ENCODE results near the gene PDLIM7. TPM values are rescaled to one million over a fixed set of nuclear protein-coding genes. Genes with fewer than 3 reads are reported as not detected.

The PDLIM7 gene
- total and polyA plus RNA-seq, 4 donors = 49.2 to 124 (median 83.5) TPM

- Histone ChIP-seq H3K27me3 (ENCODE audit: control insufficient read depth in 3 of 3, insufficient read depth in 3 of 3, low read length in 2 of 3) (no peaks in the 10 kb centered on the region), H3K4me1 (ENCODE audit: control insufficient read depth in 5 of 5, insufficient read depth in 5 of 5, low read length in 5 of 5) (peaks cover 0 to 17% (median 4%) of the 10 kb centered on the region in 5 donors), H3K9me3 (ENCODE audit: control insufficient read depth in 4 of 4, insufficient read depth in 3 of 4, low read length in 3 of 4) (no peaks in the 10 kb centered on the region), H3K4me3 (no peak overlapping the region), H3K9ac (ENCODE audit: insufficient read depth in 1 of 2, low read length in 2 of 2) (no peak overlapping the region), H3K36me3 (ENCODE audit: control insufficient read depth in 4 of 4, insufficient read depth in 4 of 4, low read length in 4 of 4) (peaks cover 0 to 7% (median 0%) of the 10 kb centered on the region in 4 donors), H3K27ac (ENCODE audit: low read depth in 1 of 2, low read length in 1 of 2) (no peak overlapping the region)
- no peak for TF ChIP-seq CTCF (IDR thresholded peaks at IDR 0.05; ENCODE audit: control extremely low read depth, extremely low read depth)
- ATAC-seq (ENCODE audit: insufficient read depth, low FRiP score) (no peak), DNase-seq (no peak)
- 80 to 82% methylated on average over 16 of the region's 16 CpGs for WGBS, 2 donors
These were observed 5.5 kb upstream of the PDLIM7 start for GRCh38 chr5:177502886-177503285.

GRCh38 chr5:177501874-177502678, 4.7 kb upstream of the PDLIM7 start:
- no peak for ATAC-seq (ENCODE audit: insufficient read depth, low FRiP score)
- WGBS, 2 donors = 61 to 68% methylated on average over 9 of the region's 9 CpGs
- no peak overlapping the region for H3K4me3 ChIP-seq
- H3K9ac ChIP-seq (ENCODE audit: insufficient read depth in 1 of 2, low read length in 2 of 2) = no peak overlapping the region
- no peak for TF ChIP-seq CTCF (IDR thresholded peaks at IDR 0.05; ENCODE audit: control extremely low read depth, extremely low read depth)
- no peak for DNase-seq
- peaks cover 0 to 19% (median 4%) of the 10 kb centered on the region in 5 donors for H3K4me1 ChIP-seq (ENCODE audit: control insufficient read depth in 5 of 5, insufficient read depth in 5 of 5, low read length in 5 of 5)
- H3K36me3 ChIP-seq (ENCODE audit: control insufficient read depth in 4 of 4, insufficient read depth in 4 of 4, low read length in 4 of 4) = peaks cover 0 to 6% (median 0%) of the 10 kb centered on the region in 4 donors
- no peaks in the 10 kb centered on the region for H3K9me3 ChIP-seq (ENCODE audit: control insufficient read depth in 4 of 4, insufficient read depth in 3 of 4, low read length in 3 of 4)
- no peak overlapping the region for H3K27ac ChIP-seq (ENCODE audit: low read depth in 1 of 2, low read length in 1 of 2)
- H3K27me3 ChIP-seq (ENCODE audit: control insufficient read depth in 3 of 3, insufficient read depth in 3 of 3, low read length in 2 of 3) = no peaks in the 10 kb centered on the region

- 19 to 21% methylated on average over 10 of the region's 10 CpGs for WGBS, 2 donors
- no peaks in the 10 kb centered on the region for H3K27me3 ChIP-seq (ENCODE audit: control insufficient read depth in 3 of 3, insufficient read depth in 3 of 3, low read length in 2 of 3)
These were observed 3.5 kb upstream of the PDLIM7 start for GRCh38 chr5:177500685-177501522.

More at GRCh38 chr5:177500685-177501522, 3.5 kb upstream of the PDLIM7 start:
- ATAC-seq (ENCODE audit: insufficient read depth, low FRiP score) (no peak), DNase-seq (peak; percentile 90 to 92 (median 91))
- Histone ChIP-seq H3K4me1 (ENCODE audit: control insufficient read depth in 5 of 5, insufficient read depth in 5 of 5, low read length in 5 of 5) (peaks cover 0 to 26% (median 7%) of the 10 kb centered on the region in 5 donors), H3K4me3 (no peak overlapping the region), H3K9me3 (ENCODE audit: control insufficient read depth in 4 of 4, insufficient read depth in 3 of 4, low read length in 3 of 4) (no peaks in the 10 kb centered on the region), H3K27ac (ENCODE audit: low read depth in 1 of 2, low read length in 1 of 2) (no peak overlapping the region), H3K9ac (ENCODE audit: insufficient read depth in 1 of 2, low read length in 2 of 2) (peak overlapping the region in 1 of 2 donors; percentile 15), H3K36me3 (ENCODE audit: control insufficient read depth in 4 of 4, insufficient read depth in 4 of 4, low read length in 4 of 4) (peaks cover 0 to 6% (median 0%) of the 10 kb centered on the region in 4 donors)
- TF ChIP-seq CTCF (IDR thresholded peaks at IDR 0.05; ENCODE audit: control extremely low read depth, extremely low read depth) = peak; percentile 80
